ENCODE results near the gene SEMA6B. TPM values are rescaled to one million over a fixed set of nuclear protein-coding genes. Genes with fewer than 3 reads are reported as not detected.
A peak's percentile ranks its signal among the peaks of the same experiment; 100 is the strongest.

Gene SEMA6B
- total and polyA plus RNA-seq, 2 donors: 5.4 to 14.1 TPM

GRCh38 chr19:4582980-4583842, 23.7 kb upstream of the SEMA6B start:
- 63% methylated on average over 16 of the region's 16 CpGs for WGBS
- H3K36me3 ChIP-seq (ENCODE audit: insufficient read depth): no peaks in the 10 kb centered on the region
- no peaks in the 10 kb centered on the region for H3K4me1 ChIP-seq (ENCODE audit: insufficient read depth)
- H3K4me3 ChIP-seq (ENCODE audit: low read depth, low read length): no peak overlapping the region
- H3K27ac ChIP-seq (ENCODE audit: low read depth): no peak overlapping the region
- DNase-seq (ENCODE audit: extremely low spot score): no peak

- DNase-seq (ENCODE audit: extremely low spot score): no peak
- peak overlapping the region; percentile 37 for H3K4me3 ChIP-seq (ENCODE audit: low read depth, low read length)
- 12% methylated on average over 54 of the region's 57 CpGs for WGBS
- no peak overlapping the region for H3K27ac ChIP-seq (ENCODE audit: low read depth)
- H3K4me1 ChIP-seq (ENCODE audit: insufficient read depth): no peaks in the 10 kb centered on the region
- H3K36me3 ChIP-seq (ENCODE audit: insufficient read depth): no peaks in the 10 kb centered on the region
These were observed 22.4 kb upstream of the SEMA6B start for GRCh38 chr19:4581666-4582553.

DNA sequence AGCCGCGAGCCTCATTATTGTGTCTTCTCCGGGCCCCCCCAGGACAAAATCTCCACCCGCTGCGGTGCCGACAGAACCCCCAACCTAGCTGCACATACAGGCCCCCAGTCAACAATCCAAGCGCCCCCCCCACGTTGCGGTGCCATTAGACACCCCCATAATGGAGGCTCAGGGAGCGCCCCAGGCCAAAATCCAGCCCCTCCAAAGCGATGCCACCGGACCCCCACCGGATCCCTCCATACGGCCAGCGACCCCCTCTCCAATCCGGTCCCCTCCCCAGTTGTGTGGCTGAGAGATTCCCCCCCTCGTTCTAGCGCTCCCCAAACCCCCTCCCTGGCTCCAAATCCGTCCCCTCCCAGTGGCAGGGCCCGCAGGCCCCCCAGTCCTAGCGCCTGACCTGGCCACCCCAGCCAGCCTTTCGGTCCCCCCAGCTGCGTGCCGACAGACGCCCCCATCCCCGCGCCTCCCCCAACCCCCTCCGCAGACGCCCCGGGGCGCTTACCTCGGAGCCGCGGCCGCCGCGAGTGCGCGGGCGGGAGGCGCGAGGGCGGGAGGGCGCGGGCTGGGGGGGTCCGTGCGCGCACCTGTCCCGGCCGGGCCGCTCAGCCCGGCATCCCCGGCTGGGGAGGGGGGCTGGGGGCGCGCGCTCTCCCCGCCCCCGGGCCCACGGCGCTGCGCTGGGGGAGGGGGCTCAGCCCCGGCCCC, 21.6 kb upstream of the SEMA6B start:
- no peak for DNase-seq (ENCODE audit: extremely low spot score)
- H3K4me1 ChIP-seq (ENCODE audit: insufficient read depth): no peaks in the 10 kb centered on the region
- H3K4me3 ChIP-seq (ENCODE audit: low read depth, low read length): peak overlapping the region; percentile 37
- H3K36me3 ChIP-seq (ENCODE audit: insufficient read depth): no peaks in the 10 kb centered on the region
- no peak overlapping the region for H3K27ac ChIP-seq (ENCODE audit: low read depth)
- under 1% methylated on average over 62 of the region's 62 CpGs for WGBS

DNA sequence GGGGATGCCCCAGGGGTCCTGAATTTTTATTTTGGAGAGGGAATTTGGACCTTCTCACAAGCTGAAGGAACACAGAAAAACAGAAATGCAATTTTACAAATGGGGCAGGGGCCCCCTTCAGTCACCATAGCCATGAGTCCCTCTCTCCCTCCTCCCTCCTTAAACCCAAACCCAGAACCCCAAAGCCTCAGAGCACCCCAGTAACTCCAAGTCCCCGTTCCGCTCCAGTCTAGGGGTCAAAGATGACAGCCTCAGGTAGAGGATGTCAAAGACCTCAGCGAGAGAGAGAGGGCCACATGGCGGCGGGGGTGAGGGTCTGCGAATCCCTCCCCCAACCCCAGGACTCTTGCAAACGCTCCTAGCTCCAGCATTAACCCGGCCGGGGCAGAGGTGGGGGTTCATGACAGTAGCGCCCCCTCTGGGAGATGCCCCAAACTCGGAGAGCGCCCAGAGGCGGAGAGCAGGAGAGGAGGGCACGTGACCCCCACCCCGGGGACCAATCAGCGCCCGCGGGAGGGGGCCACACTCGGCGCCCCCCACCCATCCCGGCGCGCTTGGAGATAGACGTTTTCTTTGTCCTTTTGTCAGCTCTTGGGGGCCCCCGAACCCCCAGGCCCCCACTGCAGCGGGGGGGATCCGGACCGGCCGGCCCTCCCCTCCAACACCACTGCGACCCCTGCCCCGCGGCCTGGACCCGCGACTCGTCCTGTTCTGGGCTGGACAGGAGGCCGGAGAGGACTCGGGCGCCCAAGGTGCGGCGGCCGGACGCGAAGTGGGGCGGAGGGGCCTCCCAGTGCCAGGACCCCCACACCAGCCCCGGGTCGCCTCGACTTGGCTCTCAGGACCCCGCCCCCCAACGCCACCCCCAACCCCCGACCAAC, 20.8 kb upstream of the SEMA6B start:
- H3K4me3 ChIP-seq (ENCODE audit: low read depth, low read length): peak overlapping the region; percentile 37
- no peaks in the 10 kb centered on the region for H3K4me1 ChIP-seq (ENCODE audit: insufficient read depth)
- no peaks in the 10 kb centered on the region for H3K36me3 ChIP-seq (ENCODE audit: insufficient read depth)
- no peak for DNase-seq (ENCODE audit: extremely low spot score)
- no peak overlapping the region for H3K27ac ChIP-seq (ENCODE audit: low read depth)
- 4% methylated on average over 50 of the region's 50 CpGs for WGBS

GRCh38 chr19:4579389-4579788, 19.9 kb upstream of the SEMA6B start:
- no peak overlapping the region for H3K4me3 ChIP-seq (ENCODE audit: low read depth, low read length)
- H3K4me1 ChIP-seq (ENCODE audit: insufficient read depth): no peaks in the 10 kb centered on the region
- no peak for DNase-seq (ENCODE audit: extremely low spot score)
- no peaks in the 10 kb centered on the region for H3K36me3 ChIP-seq (ENCODE audit: insufficient read depth)
- no peak overlapping the region for H3K27ac ChIP-seq (ENCODE audit: low read depth)
- 72% methylated on average over 8 of the region's 8 CpGs for WGBS

- Histone ChIP-seq H3K27ac (ENCODE audit: low read depth) (no peak overlapping the region), H3K4me3 (ENCODE audit: low read depth, low read length) (no peak overlapping the region), H3K4me1 (ENCODE audit: insufficient read depth) (no peaks in the 10 kb centered on the region), H3K36me3 (ENCODE audit: insufficient read depth) (no peaks in the 10 kb centered on the region)
- DNase-seq (ENCODE audit: extremely low spot score): no peak
- 63% methylated on average over 11 of the region's 11 CpGs for WGBS
These were observed 19.2 kb upstream of the SEMA6B start for GRCh38 chr19:4578552-4579248.

- 79% methylated on average over 5 of the region's 5 CpGs for WGBS
- DNase-seq (ENCODE audit: extremely low spot score): no peak
- Histone ChIP-seq H3K4me3 (ENCODE audit: low read depth, low read length) (no peak overlapping the region), H3K4me1 (ENCODE audit: insufficient read depth) (no peaks in the 10 kb centered on the region), H3K36me3 (ENCODE audit: insufficient read depth) (no peaks in the 10 kb centered on the region), H3K27ac (ENCODE audit: low read depth) (no peak overlapping the region)
These were observed 17.7 kb upstream of the SEMA6B start for GRCh38 chr19:4577020-4577782.

DNA sequence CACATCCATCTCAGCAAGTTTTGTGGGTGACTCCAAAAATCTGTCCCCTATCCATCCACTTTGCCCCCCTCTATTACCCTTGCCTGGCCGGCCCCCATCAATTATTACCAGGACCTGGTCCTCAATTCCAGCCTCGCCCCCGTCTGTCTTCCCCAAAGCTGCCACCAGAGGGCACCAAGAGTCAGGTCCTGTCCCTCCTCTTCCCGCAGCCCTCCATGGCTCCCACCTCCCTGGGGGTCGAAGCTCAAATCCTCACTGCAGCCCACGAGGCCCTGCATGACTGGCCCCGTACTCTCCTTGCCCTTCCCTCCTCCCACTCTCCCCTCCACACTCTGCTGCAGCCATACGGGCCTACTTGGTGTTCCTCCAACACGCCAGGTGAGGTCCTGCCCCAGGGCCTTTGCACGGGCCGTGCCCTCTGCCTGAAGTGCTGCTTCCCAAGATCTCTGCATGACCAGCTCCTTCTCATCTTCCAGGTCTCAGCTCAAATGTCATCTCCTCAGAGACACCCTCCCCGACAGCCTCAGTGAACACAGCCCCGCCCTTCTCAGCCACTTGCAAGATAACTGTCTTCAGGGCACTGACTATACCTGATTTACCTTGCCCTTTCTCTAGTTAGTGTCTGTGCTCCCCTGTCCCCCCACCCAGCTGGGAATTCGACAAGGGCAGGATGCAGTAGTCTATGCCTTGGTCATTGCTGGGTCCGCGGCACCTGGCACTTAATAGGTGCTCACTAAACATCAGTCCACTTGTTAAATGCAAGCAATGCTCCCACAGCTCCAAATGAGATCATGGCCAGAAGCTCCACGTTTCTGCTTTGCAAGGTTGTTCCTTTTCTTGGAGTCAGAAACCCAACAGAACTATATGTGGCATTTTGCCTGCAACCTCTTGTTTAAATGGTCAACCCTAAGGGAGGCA, 16.8 kb upstream of the SEMA6B start:
- Histone ChIP-seq H3K4me1 (ENCODE audit: insufficient read depth) (peaks cover 1% of the 10 kb centered on the region), H3K27ac (ENCODE audit: low read depth) (no peak overlapping the region), H3K36me3 (ENCODE audit: insufficient read depth) (no peaks in the 10 kb centered on the region), H3K4me3 (ENCODE audit: low read depth, low read length) (no peak overlapping the region)
- WGBS: 64% methylated on average over 17 of the region's 17 CpGs
- DNase-seq (ENCODE audit: extremely low spot score): no peak

- Histone ChIP-seq H3K27ac (ENCODE audit: low read depth) (no peak overlapping the region), H3K4me3 (ENCODE audit: low read depth, low read length) (no peak overlapping the region), H3K4me1 (ENCODE audit: insufficient read depth) (peaks cover 1% of the 10 kb centered on the region), H3K36me3 (ENCODE audit: insufficient read depth) (no peaks in the 10 kb centered on the region)
- WGBS: 31% methylated on average over 19 of the region's 19 CpGs
- peak; percentile 31 for DNase-seq (ENCODE audit: extremely low spot score)
These were observed 16.0 kb upstream of the SEMA6B start for GRCh38 chr19:4575267-4576015.

GRCh38 chr19:4573682-4574081, 14.2 kb upstream of the SEMA6B start:
- Histone ChIP-seq H3K4me1 (ENCODE audit: insufficient read depth) (peaks cover 1% of the 10 kb centered on the region), H3K4me3 (ENCODE audit: low read depth, low read length) (no peak overlapping the region), H3K36me3 (ENCODE audit: insufficient read depth) (no peaks in the 10 kb centered on the region), H3K27ac (ENCODE audit: low read depth) (no peak overlapping the region)
- WGBS: 81% methylated on average over 6 of the region's 6 CpGs
- no peak for DNase-seq (ENCODE audit: extremely low spot score)

Data from urinary bladder (tissue), 4 donors.